Hematopoietic multipotent progenitor cell (in vitro differentiated cells): ENCODE measurements around the gene WAC. TPM values are rescaled to one million over a fixed set of nuclear protein-coding genes. Genes with fewer than 3 reads are reported as not detected.
"Not testable (repeated sequence)": the region's sequence is repeated elsewhere in the genome, so short reads cannot be mapped to it uniquely, and the experiment has no call there.

Experiments used
- DNase-seq, 3 donors: peaks; one replicate each; pipeline ENCODE4 v3.0.0-alpha.2; 2011 to 2015; ENCODE audit warnings: low read depth in 2 of 3, low spot score in 2 of 3
- total RNA-seq: library from RNA; depleted of rRNA; stranded (reverse); fragments of >200 nt; gene quantifications from one replicate; pipeline ENCODE4 v1.2.3, GENCODE V29; 2012

Gene WAC, protein sequence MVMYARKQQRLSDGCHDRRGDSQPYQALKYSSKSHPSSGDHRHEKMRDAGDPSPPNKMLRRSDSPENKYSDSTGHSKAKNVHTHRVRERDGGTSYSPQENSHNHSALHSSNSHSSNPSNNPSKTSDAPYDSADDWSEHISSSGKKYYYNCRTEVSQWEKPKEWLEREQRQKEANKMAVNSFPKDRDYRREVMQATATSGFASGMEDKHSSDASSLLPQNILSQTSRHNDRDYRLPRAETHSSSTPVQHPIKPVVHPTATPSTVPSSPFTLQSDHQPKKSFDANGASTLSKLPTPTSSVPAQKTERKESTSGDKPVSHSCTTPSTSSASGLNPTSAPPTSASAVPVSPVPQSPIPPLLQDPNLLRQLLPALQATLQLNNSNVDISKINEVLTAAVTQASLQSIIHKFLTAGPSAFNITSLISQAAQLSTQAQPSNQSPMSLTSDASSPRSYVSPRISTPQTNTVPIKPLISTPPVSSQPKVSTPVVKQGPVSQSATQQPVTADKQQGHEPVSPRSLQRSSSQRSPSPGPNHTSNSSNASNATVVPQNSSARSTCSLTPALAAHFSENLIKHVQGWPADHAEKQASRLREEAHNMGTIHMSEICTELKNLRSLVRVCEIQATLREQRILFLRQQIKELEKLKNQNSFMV
- 66.2 TPM for total RNA-seq

DNA sequence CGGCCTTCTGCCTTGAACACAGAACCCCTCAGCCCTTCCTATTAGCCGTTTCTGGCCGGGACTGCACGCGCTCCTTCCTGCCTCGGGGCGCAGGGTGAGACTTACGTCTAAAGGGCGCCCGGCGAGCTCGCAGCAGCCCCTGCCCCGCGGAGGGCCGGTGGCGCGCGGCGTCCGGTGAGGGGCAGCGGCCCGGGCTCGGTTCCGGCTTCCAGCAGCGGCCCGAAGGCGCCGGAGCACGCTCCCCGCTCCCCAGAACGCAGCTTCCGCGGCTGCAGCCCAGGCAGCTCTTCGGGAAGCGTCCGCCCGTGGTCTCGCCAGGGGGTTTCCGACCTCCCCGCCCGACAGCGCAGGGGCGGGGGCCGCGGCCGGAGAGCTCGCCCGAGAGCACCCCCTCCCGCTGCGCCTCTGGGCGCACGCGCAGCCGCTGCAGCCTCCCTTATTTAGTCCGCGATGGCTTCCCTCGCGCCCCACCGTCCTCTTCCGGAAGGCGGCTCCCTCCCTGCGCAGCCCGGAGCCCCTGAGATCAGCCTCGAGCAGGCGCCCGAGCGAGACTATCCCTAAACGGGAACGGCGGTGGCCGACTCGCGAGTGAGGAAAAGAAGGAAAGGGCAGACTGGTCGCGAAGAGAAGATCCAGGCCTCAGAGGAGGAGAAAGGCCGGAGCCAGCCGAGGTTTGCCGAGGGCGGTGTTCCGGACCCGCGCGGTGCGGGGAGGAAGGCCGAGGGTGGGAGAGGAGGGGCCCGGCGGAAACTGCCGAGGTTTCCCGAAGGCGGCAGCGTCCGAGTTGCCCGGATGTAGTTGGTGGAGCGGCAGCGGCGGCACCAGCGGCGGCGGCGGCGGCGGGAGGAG lies at the start of gene WAC:
Gene WAC, plus strand, starts transcription at position 782 of the 849 bp plus-strand sequence. CDS start 462 bp downstream, outside the sequence.
- peak; percentile 92 to 96 (median 96) for DNase-seq

DNA sequence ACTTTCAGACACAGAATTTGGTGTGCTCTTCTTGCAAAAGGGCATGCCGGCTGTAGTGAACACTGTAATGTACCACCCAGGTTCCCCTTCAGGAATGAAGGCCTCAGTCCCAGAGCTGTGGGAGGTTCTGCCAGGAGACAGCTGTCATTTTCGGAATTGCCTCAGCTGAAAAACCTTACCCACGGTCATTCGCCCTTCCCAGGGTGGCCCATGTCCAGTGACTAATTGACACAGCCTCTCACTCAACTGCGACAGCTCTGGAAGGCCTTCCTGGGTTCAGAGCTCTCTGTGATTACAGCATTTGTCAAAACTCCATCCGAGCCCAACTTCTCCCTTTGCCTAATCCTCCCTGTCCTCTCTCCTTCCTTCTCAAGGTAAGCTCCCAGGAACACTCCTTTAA lies 43.7 kb upstream of the WAC start:
- DNase-seq = no peak

DNA sequence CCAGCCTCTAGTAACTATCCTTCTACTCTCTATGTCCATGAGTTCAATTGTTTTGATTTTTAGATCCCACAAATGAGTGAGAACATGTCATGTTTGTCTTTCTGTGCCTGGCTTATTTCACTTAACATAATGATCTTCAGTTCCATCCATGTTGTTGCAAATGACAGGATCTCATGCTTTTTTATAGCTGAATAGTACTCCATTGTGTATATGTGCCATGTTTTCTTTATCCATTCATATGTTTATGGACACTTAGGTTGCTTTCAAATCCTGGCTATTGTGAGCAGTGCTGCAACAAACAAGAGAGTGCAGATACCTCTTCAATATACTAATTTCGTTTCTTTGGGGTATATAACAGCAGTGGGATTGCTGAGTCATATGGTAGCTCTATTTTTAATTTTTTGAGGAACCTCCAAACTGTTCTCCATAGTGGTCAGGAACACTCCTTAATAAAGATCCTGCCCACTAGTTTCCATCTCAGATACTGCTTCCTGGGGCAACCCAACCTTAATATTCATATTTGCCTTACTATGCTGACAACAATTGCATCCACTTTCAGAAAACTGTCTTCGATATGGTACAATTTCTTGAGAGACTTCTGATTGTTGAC lies 42.6 kb upstream of the WAC start:
- not testable (repeated sequence) for DNase-seq

DNA sequence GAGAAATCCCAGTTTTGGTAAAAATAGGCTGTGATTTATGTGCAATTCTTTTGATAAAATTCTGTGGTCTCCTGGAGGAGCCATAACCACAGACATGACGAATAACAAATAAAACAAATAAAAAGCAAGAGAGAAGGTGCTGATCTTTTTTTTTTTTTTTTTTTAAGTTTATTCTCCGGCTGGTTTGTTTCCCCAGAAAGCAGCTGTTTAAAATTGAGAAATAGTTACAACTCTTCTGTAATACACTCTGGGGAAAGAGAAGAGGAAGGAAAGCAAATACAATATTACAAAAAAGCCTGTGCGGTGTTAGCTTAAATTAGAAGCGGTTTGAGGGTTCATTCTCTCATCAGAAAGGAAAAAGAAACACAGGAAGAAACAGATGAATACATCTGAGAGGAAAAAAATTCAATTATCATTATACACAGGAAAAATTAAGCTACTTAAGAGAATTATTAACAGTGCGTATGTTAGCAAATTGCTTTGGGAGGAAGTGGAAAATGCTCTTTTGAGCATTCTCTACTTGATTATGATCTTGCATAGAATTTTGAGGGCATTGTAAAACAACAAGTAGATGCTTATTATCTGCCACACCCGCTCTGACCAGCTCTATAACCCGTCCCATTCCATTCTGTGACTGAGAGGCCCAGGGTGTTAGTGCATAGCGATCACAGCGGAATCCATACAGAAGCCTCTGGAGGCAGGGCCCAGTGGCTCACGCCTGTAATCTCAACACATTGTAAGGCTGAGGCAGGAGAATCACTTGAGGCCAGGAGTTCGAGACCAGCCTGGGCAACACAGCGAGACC lies 40.6 kb upstream of the WAC start:
- peak in 1 of 3 donors; percentile 58 for DNase-seq

GRCh38 chr10:28494420-28494819 lies 38.5 kb upstream of the WAC start:
- DNase-seq = no peak

GRCh38 chr10:28495084-28495483 lies 37.8 kb upstream of the WAC start:
- DNase-seq = no peak

DNA sequence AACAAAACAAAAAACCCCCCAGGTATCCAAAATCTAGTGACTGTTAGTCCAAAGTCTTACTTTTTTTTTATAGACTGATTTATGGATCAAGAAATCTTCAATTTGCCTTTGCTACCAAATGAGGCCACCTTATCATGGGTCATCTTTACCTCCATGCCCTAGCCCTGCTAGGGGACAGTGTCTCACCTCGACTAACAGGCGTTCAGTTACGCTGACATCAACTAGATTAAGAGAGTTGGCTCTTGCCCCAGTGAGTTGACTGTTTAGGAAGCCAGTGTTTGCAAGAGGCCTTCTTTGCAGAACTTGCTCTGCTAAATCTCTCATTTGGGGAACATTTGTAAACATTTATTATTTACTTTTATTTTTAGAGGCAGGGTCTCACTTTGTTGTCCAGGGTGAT lies 36.9 kb upstream of the WAC start:
- no peak for DNase-seq

DNA sequence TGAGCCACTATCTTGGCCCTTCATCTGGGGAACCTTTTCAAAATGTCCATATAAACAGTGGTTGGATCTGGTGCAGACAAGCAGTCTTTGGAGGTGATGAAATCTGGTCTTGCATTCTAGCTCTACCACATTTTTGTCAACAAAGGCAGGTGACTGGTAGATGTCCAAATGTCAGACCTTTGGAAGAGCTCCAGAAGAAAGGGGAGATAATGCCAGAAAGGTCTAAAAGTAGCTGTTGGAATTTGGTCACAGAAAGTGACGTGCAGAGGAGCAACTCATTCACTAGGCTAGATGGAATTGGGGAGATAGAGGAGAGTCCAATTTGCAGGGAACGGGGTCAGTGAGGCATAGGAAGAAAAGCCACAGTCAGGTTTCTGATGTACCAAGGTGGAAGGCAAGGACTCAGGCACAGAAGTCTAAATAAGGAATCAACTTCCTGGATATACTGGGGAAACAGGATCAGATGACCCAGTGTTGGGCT lies 36.4 kb upstream of the WAC start:
- DNase-seq = no peak

DNA sequence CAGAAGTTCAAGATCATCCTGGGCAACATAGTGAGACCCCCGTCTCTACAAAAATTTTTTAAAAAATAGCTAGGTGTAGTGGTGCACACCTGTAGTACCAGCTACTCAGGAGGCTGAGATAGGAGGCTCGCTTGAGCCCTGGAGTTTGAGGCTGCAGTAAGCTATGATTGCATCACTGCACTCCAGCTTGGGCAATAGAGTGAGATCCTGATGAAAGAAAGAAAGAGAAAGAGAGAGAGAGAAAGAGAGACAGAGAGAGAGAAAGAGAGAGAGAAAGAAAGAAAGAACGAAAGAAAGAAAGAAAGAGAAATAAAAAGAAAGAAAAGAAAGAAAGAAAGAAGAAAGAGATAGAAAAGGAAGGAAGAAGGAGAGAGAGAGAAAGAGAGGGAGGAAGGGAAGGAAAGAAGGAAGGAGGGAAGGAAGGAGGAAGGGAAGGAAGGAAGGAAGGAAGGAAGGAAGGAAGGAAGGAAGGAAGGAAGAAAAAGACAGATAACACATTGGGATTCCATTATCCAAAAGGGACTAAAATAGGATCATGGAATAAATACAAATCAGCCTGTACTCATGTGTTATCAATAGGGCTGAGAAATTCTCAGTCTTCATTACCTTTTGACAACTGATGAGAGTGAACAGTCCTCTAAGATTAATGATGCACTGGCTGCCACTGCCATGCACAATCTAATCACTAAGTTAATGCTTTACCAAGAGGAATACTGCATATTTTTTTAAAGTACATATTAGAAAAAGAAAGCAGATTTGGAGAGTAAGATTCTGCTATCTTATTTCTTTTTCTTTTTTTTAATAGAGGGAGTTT lies 35.4 kb upstream of the WAC start:
- DNase-seq = no peak

GRCh38 chr10:28500203-28500602 lies 32.7 kb upstream of the WAC start:
- DNase-seq = not testable (repeated sequence)

GRCh38 chr10:28503114-28503513 lies 29.8 kb upstream of the WAC start:
- DNase-seq = peak in 1 of 3 donors; percentile 26

- DNase-seq = peak in 1 of 3 donors; percentile 45
Measured at GRCh38 chr10:28505359-28505959, 27.5 kb upstream of the WAC start.

DNA sequence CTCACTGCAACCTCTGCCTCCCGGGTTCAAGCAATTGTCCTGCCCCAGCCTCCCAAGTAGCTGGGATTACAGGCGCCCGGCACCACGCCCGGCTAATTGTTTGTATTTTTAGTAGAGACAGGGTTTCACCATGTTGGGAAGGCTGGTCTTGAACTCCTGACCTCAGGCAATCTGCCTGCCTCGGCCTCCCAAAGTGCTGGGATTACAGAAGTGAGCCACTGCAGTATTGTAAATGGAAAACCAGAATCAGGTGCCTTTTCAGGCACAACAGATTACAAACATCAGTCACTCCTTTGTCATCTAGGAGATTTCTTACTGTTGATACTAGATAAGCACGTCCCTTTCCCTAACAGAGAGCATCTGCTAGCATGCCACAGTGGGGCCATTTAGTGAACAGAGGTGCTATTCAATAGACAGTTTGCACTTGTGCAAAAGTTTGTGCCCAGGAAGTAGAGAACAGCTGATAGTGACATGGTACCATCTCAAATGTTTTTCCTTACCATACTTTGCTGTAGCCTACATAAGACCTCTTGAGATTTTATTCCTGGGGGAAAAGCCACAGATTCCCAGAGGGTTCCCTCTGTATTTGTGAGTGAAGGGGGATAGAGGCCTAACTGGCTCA lies 24.5 kb upstream of the WAC start:
- no peak for DNase-seq

GRCh38 chr10:28509286-28509685 lies 23.6 kb upstream of the WAC start:
- no peak for DNase-seq

GRCh38 chr10:28514648-28515047 lies 18.3 kb upstream of the WAC start:
- no peak for DNase-seq

GRCh38 chr10:28520346-28520745 lies 12.6 kb upstream of the WAC start:
- DNase-seq = no peak

DNA sequence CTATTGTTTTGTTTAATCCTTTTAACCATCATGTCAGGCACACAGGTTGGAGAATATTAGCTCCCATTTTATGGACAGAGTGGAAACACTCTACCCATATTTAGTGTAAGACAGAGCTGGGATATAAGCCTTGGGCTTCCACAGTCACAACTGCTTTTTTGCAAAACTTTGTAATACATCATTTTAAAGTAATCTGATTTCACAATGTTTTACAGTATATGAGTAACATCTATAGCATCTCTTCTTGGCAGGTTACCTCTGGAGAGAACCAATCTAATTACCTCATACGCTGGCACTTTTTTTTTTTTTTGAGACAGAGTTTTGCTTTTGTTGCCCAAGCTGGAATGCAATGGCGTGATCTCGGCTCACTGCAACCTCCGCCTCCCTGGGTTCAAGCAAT lies 12.1 kb upstream of the WAC start:
- DNase-seq = not testable (repeated sequence)

DNA sequence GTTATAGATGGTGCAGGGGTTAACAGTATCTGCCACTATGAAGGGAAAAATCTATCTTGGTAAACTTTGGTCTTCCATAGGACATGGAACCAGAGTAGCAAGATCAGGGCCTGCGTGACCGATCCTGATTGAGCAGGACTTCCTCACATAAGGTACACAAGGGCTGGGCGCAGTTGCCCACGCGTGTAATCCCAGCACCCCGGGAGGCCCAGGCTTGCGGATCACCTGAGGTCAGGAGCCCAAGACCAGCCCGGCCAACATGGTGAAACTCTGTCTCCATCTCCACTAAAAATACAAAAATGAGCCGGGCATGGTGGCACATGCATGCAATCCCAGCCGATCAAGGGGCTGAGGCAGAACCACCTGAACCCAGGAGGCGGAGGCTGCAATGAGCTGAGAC lies 11.0 kb upstream of the WAC start:
- not testable (repeated sequence) for DNase-seq
